DMS79 (cell line): ENCODE measurements around the gene NDUFA11.
"Not testable (repeated sequence)": the region's sequence is repeated elsewhere in the genome, so short reads cannot be mapped to it uniquely, and the experiment has no call there.

Experiments used
- DNase-seq: peaks from one replicate; lab custom pipeline; 2025; lab: John Stamatoyannopoulos, UW

The NDUFA11 gene

DNA sequence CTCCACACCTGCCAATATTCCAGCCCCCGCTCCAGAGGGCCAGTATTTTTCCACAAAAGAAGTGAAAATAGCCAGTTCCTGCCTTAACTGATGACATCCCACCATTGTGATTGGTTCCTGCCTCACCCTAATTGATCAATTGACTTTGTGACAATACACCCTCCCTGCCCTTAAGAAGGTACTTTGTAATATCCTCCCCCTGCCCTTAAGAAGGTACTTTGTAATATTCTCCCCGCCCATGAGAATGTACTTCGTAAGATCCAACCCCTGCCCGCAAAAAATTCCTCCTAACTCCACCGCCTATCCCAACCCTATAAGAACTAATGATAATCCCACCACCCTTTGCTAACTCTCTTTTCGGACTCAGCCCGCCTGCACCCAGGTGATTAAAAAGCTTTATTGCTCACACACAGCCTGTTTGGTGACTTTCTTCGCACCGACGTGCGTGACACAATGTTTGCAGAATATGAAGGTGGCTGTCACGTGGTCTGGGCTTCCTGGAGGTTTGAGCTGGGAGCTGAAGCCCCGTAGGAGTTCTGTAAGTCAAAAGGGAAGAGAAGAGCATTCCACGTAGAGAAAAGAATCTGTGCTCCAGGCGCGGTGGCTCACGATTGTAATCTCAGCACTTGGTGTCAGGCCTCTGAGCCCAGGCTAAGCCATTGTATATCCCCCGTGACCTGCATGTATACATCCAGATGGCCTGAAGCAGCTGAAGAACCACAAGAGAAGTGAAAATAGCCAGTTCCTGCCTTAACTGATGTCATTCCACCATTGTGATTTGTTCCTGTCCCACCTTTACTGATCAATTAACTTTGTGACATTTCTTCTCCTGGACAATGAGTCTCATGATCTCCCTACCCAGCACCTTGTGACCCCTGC is 46.1 kb downstream of the NDUFA11 start:
- DNase-seq: no peak

- DNase-seq: not testable (repeated sequence)
These were observed 48.4 kb downstream of the NDUFA11 start for GRCh38 chr19:5855151-5855550.

DNA sequence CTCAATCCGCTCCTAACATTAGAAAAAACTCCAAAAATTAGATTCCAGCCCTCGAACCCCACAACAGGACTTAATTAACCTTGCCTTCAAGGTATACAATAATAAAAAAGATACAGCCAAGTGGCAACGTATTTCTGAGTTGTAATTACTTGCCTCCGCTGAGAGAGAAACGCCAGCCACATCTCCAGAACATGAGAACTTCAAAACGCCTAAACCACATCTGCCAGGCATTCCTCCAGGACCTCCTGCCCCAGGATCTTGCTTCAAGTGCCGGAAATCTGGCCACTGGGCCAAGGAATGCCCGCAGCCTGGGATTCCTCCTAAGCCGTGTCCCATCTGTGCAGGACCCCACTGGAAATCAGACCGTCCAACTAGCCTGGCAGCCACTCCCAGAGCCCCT is 49.5 kb downstream of the NDUFA11 start:
- DNase-seq: not testable (repeated sequence)

GRCh38 chr19:5851302-5851701 is 52.3 kb downstream of the NDUFA11 start, which contains the start of gene FUT3:
Gene FUT3, minus strand, starts transcription at chr19:5851449.
- DNase-seq: no peak

DNA sequence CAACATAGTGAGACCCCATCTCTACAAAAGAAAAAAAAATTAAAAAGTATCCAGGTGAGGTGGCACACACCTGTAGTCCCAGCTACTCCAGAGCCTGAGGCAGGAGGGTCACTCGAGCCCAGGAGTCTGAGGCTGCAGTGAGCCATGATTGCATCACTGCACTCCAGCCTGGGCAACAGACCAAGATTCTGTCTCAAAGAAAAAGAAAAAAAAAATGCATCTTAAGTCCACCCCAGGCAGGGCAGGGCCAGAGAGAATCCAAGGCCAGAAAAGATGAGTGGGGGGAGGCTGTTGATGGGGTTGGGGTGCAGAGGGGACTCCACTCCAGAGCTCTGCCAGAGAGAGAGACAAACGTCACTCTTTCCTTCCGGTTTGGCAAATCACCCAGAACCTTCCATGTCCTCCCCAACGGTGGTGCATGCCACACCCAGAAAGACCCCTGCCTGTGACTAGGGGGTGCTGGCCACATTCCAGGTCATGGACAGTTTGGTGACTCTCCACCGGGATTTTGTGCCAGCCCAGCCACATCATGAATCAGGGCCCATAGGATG is 52.8 kb downstream of the NDUFA11 start:
- peak; percentile 80 for DNase-seq

DNA sequence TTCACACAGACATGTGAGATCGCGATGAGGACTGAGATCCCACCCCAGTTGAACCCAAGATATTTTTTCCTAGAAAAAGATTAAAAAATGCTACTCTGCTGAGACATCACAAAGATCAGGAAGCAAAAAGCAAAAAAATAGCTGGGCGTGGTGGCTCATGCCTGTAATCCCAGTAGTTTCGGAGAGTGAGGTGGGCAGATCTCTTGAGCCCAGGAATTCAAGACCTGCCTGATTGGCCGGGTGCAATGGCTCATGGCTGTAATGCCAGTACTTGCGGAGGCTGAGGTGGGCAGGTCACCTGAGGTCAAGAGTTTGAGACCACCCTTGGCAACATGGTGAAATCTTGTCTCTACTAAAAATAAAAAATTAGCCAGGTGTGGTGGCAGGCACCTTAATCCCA is 53.4 kb downstream of the NDUFA11 start:
- no peak for DNase-seq

- DNase-seq: not testable (repeated sequence)
These were observed 55.0 kb downstream of the NDUFA11 start for GRCh38 chr19:5848621-5849020.

DNA sequence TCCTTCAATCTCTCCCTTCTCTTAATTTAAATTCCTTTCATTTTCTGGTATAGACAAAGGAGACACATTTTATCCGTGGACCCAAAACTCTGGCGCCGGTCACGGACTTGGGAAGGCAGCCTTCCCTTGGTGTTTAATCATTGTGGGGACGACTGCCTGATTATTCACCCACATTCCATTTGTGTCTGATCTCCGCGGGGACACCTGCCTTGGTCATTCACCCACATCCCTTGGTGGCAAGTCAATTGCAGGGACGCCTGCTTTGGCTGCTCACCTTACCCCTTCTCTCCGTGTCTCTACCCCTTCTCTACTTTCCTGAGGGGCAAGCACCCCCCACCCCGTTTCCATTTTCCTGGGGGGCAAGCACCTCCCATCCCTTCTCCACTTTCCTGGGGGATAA is 55.7 kb downstream of the NDUFA11 start:
- not testable (repeated sequence) for DNase-seq
